Stomach (tissue), 9 donors: Measurements from ENCODE around the gene CDK10. TPM values are rescaled to one million over a fixed set of nuclear protein-coding genes. Genes with fewer than 3 reads are reported as not detected.

Source experiments
- DNase-seq, 2 donors: peaks; one replicate each; pipeline versions ENCODE4 v3.0.0 to v3.0.0-alpha.2; 2013 to 2019
- H3K27ac ChIP-seq, 5 donors: fragments of 200-600 bp in 4 of 5; sonication (generic) in 4 of 5; one replicate each; pipeline ENCODE4 v1.5.1; 2013 to 2019; ENCODE audit warnings: mild to moderate bottlenecking in 1 of 5, moderate library complexity in 1 of 5
- H3K27me3 ChIP-seq, 3 donors: fragments of 200-600 bp; sonication (generic); one replicate each; pipeline ENCODE4 v1.5.1; 2017 to 2019; ENCODE audit warnings: mixed run types in 1 of 3
- H3K36me3 ChIP-seq, 4 donors: fragments of 200-600 bp; sonication (generic); 1 replicate in 3 of 4; 2 replicates in 1 of 4; pipeline ENCODE4 v1.5.1; 2016 to 2019
- H3K4me1 ChIP-seq, 4 donors: fragments of 200-600 bp; sonication (generic); one replicate each; pipeline ENCODE4 v1.5.1; 2016 to 2019
- H3K4me3 ChIP-seq, 4 donors: fragments of 200-600 bp; sonication (generic) in 3 of 4; one replicate each; pipeline ENCODE4 v1.5.1; 2016 to 2019; ENCODE audit warnings: mild to moderate bottlenecking in 1 of 4
- H3K9me3 ChIP-seq, 4 donors: fragments of 200-600 bp; sonication (generic); one replicate each; pipeline ENCODE4 v1.5.1; 2016 to 2019
- CTCF ChIP-seq, 7 experiments: fragments of 450-650 bp in 4 of 7; fragments of 200-600 bp in 3 of 7; sonication (generic) in 3 of 7; IDR thresholded peaks; one replicate each; pipeline ENCODE4 v1.5.1; 2016 to 2019; ENCODE audit warnings: antibody characterized with exemption in 7 of 7, control low read depth in 2 of 7, mild to moderate bottlenecking in 1 of 7
- EP300 ChIP-seq: sonication (generic); formaldehyde crosslinking; IDR thresholded peaks from one replicate; pipeline ENCODE4 v1.6.1; 2017; ENCODE audit warnings: antibody characterized with exemption
- POLR2A ChIP-seq, 4 donors: fragments of 450-650 bp; IDR thresholded peaks; one replicate each; pipeline ENCODE4 v1.6.1; 2016; ENCODE audit warnings: antibody characterized with exemption in 4 of 4, control low read depth in 2 of 4, mild to moderate bottlenecking in 1 of 4, moderate library complexity in 1 of 4
- POLR2AphosphoS5 ChIP-seq, 3 donors: sonication (generic); formaldehyde crosslinking; IDR thresholded peaks; one replicate each; pipeline ENCODE4 v1.6.1; 2016; ENCODE audit warnings: antibody characterized with exemption in 3 of 3
- WGBS, 5 donors: extraction: QIAGEN DNeasy Blood & Tissue Kit in 3 of 5; methylation state at CpG; one replicate each; pipeline versions ENCODE4 v1.1.5 to v1.1.7; 2013 to 2018; 5-methylcytosine and 5-hydroxymethylcytosine counted together
- intact Hi-C: fragments of 100-400 bp; cut with DNase I; formaldehyde crosslinking; loops from one replicate; pipeline ENCODE4 v1.15.1; 2023; ENCODE audit warnings: low total_unique reads
- polyA plus RNA-seq, 3 donors: library from polyadenylated mRNA; stranded (reverse); fragments of 200-250 nt; gene quantifications; one replicate each; pipeline ENCODE4 v1.2.3, GENCODE V29; 2013
- total RNA-seq, 5 donors: library from RNA; depleted of rRNA; stranded (reverse); fragments of >200 nt; gene quantifications; one replicate each; pipeline versions ENCODE4 v1.1.0 to v1.2.3, GENCODE V29; 2014 to 2016
- donor health status: healthy with polysubstance abuse.
- donor health status: Bipolar disorder and iron deficiency.
- donor health status: healthy.

Gene CDK10
- total and polyA plus RNA-seq, 8 donors, result 40.9 to 256 (median 86.4) TPM

- no peak overlapping the region for H3K4me3 ChIP-seq
- DNase-seq, result no peak
- H3K27me3 ChIP-seq, result peaks cover 0 to 14% (median 7%) of the 10 kb centered on the region in 3 donors
- no peak overlapping the region for H3K27ac ChIP-seq
- H3K4me1 ChIP-seq, result peaks cover 13 to 31% (median 21%) of the 10 kb centered on the region in 4 donors
- H3K36me3 ChIP-seq, result peaks cover 0 to 32% (median 5%) of the 10 kb centered on the region in 4 donors
- 81 to 87% (median 85%) methylated on average over 15 to 19 of the region's 19 CpGs for WGBS, 5 donors
- H3K9me3 ChIP-seq, result no peaks in the 10 kb centered on the region
- intact Hi-C loops, result loop anchor here (5.0 to 10.0 kb wide), 2 partner anchors 82 to 155 kb away; no protein-coding TSS in a partner anchor
- no peak for TF ChIP-seq POLR2AphosphoS5 (IDR thresholded peaks at IDR 0.05)
- TF ChIP-seq POLR2A (IDR thresholded peaks at IDR 0.05), result no peak
- TF ChIP-seq EP300, result no peak
- TF ChIP-seq CTCF (IDR thresholded peaks at IDR 0.05), result no peak
Measured at GRCh38 chr16:89709716-89710432, 23.4 kb downstream of the CDK10 start.

GRCh38 chr16:89710709-89711564, 24.4 kb downstream of the CDK10 start:
- WGBS, 5 donors, result 78 to 84% (median 79%) methylated on average over 49 to 63 of the region's 63 CpGs
- peaks cover 0 to 32% (median 7%) of the 10 kb centered on the region in 4 donors for H3K36me3 ChIP-seq
- no peak for DNase-seq
- H3K4me1 ChIP-seq, result peaks cover 13 to 26% (median 18%) of the 10 kb centered on the region in 4 donors
- H3K4me3 ChIP-seq, result peak overlapping the region in 1 of 4 donors; percentile 55
- peaks cover 0 to 14% (median 7%) of the 10 kb centered on the region in 3 donors for H3K27me3 ChIP-seq
- H3K27ac ChIP-seq, result no peak overlapping the region
- no peak for TF ChIP-seq CTCF (IDR thresholded peaks at IDR 0.05)
- TF ChIP-seq POLR2A (IDR thresholded peaks at IDR 0.05), result no peak
- no peak for TF ChIP-seq POLR2AphosphoS5 (IDR thresholded peaks at IDR 0.05)
- TF ChIP-seq EP300, result no peak
- intact Hi-C loops, result no loop called here
- no peaks in the 10 kb centered on the region for H3K9me3 ChIP-seq

- Histone ChIP-seq H3K4me3 (peak overlapping the region; percentile 27 to 55 (median 40)), H3K4me1 (peaks cover 13 to 21% (median 15%) of the 10 kb centered on the region in 4 donors), H3K27ac (peak overlapping the region in 1 of 5 donors; percentile 8), H3K27me3 (peaks cover 0 to 14% (median 7%) of the 10 kb centered on the region in 3 donors), H3K9me3 (no peaks in the 10 kb centered on the region), H3K36me3 (peaks cover 0 to 38% (median 12%) of the 10 kb centered on the region in 4 donors)
- no peak for TF ChIP-seq EP300
- 1 to 7% (median 2%) methylated on average over 28 to 48 of the region's 48 CpGs; no CpG with 5 or more reads in 1 of the 5 donors for WGBS, 5 donors
- peak; percentile 63 to 78 for DNase-seq
- intact Hi-C loops, result no loop called here
Measured at GRCh38 chr16:89711601-89712273, 25.2 kb downstream of the CDK10 start.

GRCh38 chr16:89712274-89712781, 25.8 kb downstream of the CDK10 start:
- Histone ChIP-seq H3K4me3 (peak overlapping the region; percentile 27 to 55 (median 40)), H3K9me3 (no peaks in the 10 kb centered on the region), H3K36me3 (peaks cover 0 to 37% (median 12%) of the 10 kb centered on the region in 4 donors), H3K27me3 (peaks cover 0 to 14% (median 7%) of the 10 kb centered on the region in 3 donors), H3K4me1 (peaks cover 13 to 21% (median 15%) of the 10 kb centered on the region in 4 donors), H3K27ac (peak overlapping the region in 1 of 5 donors; percentile 8)
- intact Hi-C loops, result no loop called here
- DNase-seq, result no peak
- TF ChIP-seq POLR2AphosphoS5 (IDR thresholded peaks at IDR 0.05), result no peak
- TF ChIP-seq POLR2A (IDR thresholded peaks at IDR 0.05), result no peak
- TF ChIP-seq CTCF (IDR thresholded peaks at IDR 0.05), result no peak
- no peak for TF ChIP-seq EP300
- WGBS, 5 donors, result 9 to 44% (median 11%) methylated on average over 5 to 22 of the region's 22 CpGs
